ENCODE results near the gene NOX3. TPM values are rescaled to one million over a fixed set of nuclear protein-coding genes. Genes with fewer than 3 reads are reported as not detected.

NOX3 gene
- total RNA-seq, 6 experiments from 2014 or later, result not detected

GRCh38 chr6:155424181-155424580, 31.5 kb downstream of the NOX3 start:
- H3K4me3 ChIP-seq, result no peak overlapping the region
- no peaks in the 10 kb centered on the region for H3K4me1 ChIP-seq
- no peak overlapping the region for H3K27ac ChIP-seq
- intact Hi-C loops (cut with DNase I), result no loop called here
- 68% methylated on average over 2 of the region's 2 CpGs for WGBS (ENCODE audit: insufficient coverage, low coverage, low lambda C conversion rate, missing lambda C conversion rate)
- H3K27me3 ChIP-seq, result no peaks in the 10 kb centered on the region
- H3K9me3 ChIP-seq, result no peaks in the 10 kb centered on the region
- H3K36me3 ChIP-seq, result no peaks in the 10 kb centered on the region
- no peak for TF ChIP-seq POLR2A (IDR thresholded peaks at IDR 0.05)
- TF ChIP-seq CTCF (IDR thresholded peaks at IDR 0.05), result no peak
- DNase-seq, result no peak
- ATAC-seq, result no peak

GRCh38 chr6:155422635-155423034, 33.0 kb downstream of the NOX3 start:
- Histone ChIP-seq H3K4me3 (no peak overlapping the region), H3K36me3 (no peaks in the 10 kb centered on the region), H3K27ac (no peak overlapping the region), H3K27me3 (no peaks in the 10 kb centered on the region), H3K9me3 (no peaks in the 10 kb centered on the region), H3K4me1 (no peaks in the 10 kb centered on the region)
- DNase-seq (no peak), ATAC-seq (no peak)
- no peak for TF ChIP-seq POLR2A (IDR thresholded peaks at IDR 0.05)
- no peak for TF ChIP-seq CTCF (IDR thresholded peaks at IDR 0.05)
- 55% methylated on average over 2 of the region's 10 CpGs for WGBS (ENCODE audit: insufficient coverage, low coverage, low lambda C conversion rate, missing lambda C conversion rate)
- intact Hi-C loops (cut with DNase I), result no loop called here

DNA sequence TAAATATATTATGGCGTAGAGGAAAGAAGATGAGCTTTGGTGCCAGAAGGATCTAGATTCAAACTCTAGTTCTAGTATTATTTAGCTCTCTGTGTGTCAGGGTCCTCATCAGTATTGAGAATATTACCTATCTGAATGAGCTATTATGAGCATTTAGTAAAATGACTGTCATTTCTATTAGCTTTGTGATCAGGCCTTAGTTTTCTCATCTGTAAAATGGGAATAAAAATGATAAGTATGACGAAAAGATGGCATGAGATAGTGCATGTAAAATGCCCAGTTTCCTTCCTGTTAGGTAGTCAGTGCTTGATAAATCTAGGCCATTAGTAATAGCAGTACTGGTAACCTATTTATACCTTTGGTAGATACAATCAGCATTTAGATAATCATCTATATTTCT, 35.1 kb downstream of the NOX3 start:
- H3K9me3 ChIP-seq, result no peaks in the 10 kb centered on the region
- H3K27me3 ChIP-seq, result no peaks in the 10 kb centered on the region
- intact Hi-C loops (cut with DNase I), result no loop called here
- TF ChIP-seq CTCF (IDR thresholded peaks at IDR 0.05), result no peak
- DNase-seq (no peak), ATAC-seq (no peak)
- no peaks in the 10 kb centered on the region for H3K36me3 ChIP-seq
- H3K4me1 ChIP-seq, result no peaks in the 10 kb centered on the region
- no peak overlapping the region for H3K27ac ChIP-seq
- no peak overlapping the region for H3K4me3 ChIP-seq
- 53% methylated on average over 2 of the region's 2 CpGs for WGBS (ENCODE audit: insufficient coverage, low coverage, low lambda C conversion rate, missing lambda C conversion rate)

DNA sequence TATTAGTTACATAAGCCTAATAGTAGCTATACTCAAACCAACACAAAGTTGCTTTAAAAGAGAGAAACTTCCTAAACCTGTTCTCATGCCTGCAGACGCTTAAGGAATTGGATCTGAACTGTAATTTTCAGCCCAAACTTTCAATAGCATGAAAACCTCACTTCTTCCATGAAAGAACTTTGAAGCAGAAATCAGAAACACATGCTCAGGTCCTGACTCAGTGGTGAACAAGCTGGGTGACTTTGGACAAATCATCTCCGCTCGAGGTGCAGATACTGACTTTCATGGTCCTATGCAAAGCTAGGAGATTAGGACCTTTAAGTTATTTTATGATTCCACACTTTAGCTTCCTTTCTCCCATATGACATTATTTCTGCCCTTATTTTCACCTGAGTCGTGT, 36.5 kb downstream of the NOX3 start:
- TF ChIP-seq POLR2A (IDR thresholded peaks at IDR 0.05) (no peak), CTCF (IDR thresholded peaks at IDR 0.05) (no peak)
- no peak overlapping the region for H3K27ac ChIP-seq
- intact Hi-C loops (cut with DNase I), result no loop called here
- no peaks in the 10 kb centered on the region for H3K36me3 ChIP-seq
- no peak for ATAC-seq
- no peaks in the 10 kb centered on the region for H3K27me3 ChIP-seq
- H3K4me3 ChIP-seq, result no peak overlapping the region
- DNase-seq, result no peak
- H3K4me1 ChIP-seq, result no peaks in the 10 kb centered on the region
- H3K9me3 ChIP-seq, result no peaks in the 10 kb centered on the region
- WGBS (ENCODE audit: insufficient coverage, low coverage, low lambda C conversion rate, missing lambda C conversion rate), result 96% methylated on average over 4 of the region's 4 CpGs
